ENCODE results near the gene TP53TG5. TPM values are rescaled to one million over a fixed set of nuclear protein-coding genes. Genes with fewer than 3 reads are reported as not detected.

TP53TG5 gene
- total and polyA plus RNA-seq, 2 donors from 2014 or later, result not detected

GRCh38 chr20:45341939-45342854, 35.9 kb downstream of the TP53TG5 start:
- intact Hi-C loops (cut with DNase I), result no loop called here
- DNase-seq (peak; percentile 78 to 91 (median 90)), FAIRE-seq (no peak)
- Histone ChIP-seq H3K9ac (ENCODE audit: low read length in 3 of 3) (peak overlapping the region in 2 of 3 donors; percentile 52 to 100), H3K4me1 (ENCODE audit: control insufficient read depth in 2 of 3, insufficient read depth in 2 of 3, low read depth in 1 of 3, low read length in 3 of 3) (peaks cover 6 to 66% (median 59%) of the 10 kb centered on the region in 3 donors), H3K27me3 (ENCODE audit: control insufficient read depth, insufficient read depth, low read length) (no peaks in the 10 kb centered on the region), H3K36me3 (ENCODE audit: control insufficient read depth in 2 of 3, insufficient read depth in 3 of 3, low read length in 3 of 3) (peaks cover 0 to 19% (median 0%) of the 10 kb centered on the region in 3 donors), H3K27ac (ENCODE audit: low read depth in 2 of 2, low read length in 2 of 2) (peak overlapping the region; percentile 96 to 99), H3K9me3 (ENCODE audit: control insufficient read depth in 2 of 3, insufficient read depth in 1 of 3, low read length in 3 of 3) (no peaks in the 10 kb centered on the region), H3K4me3 (ENCODE audit: low read length in 3 of 3) (peak overlapping the region in 2 of 3 donors; percentile 66 to 85)
- TF ChIP-seq CTCF (IDR thresholded peaks at IDR 0.05; ENCODE audit: borderline replicate concordance, extremely low read depth, insufficient read depth), result no peak

GRCh38 chr20:45341579-45341938, 36.6 kb downstream of the TP53TG5 start:
- FAIRE-seq, result no peak
- peak overlapping the region; percentile 96 to 99 for H3K27ac ChIP-seq (ENCODE audit: low read depth in 2 of 2, low read length in 2 of 2)
- H3K4me3 ChIP-seq (ENCODE audit: low read length in 3 of 3), result peak overlapping the region in 2 of 3 donors; percentile 66 to 85
- no peaks in the 10 kb centered on the region for H3K27me3 ChIP-seq (ENCODE audit: control insufficient read depth, insufficient read depth, low read length)
- peaks cover 0 to 19% (median 0%) of the 10 kb centered on the region in 3 donors for H3K36me3 ChIP-seq (ENCODE audit: control insufficient read depth in 2 of 3, insufficient read depth in 3 of 3, low read length in 3 of 3)
- no peak for TF ChIP-seq CTCF (IDR thresholded peaks at IDR 0.05; ENCODE audit: borderline replicate concordance, extremely low read depth, insufficient read depth)
- H3K4me1 ChIP-seq (ENCODE audit: control insufficient read depth in 2 of 3, insufficient read depth in 2 of 3, low read depth in 1 of 3, low read length in 3 of 3), result peaks cover 6 to 72% (median 63%) of the 10 kb centered on the region in 3 donors
- intact Hi-C loops (cut with DNase I), result no loop called here
- peak in 3 of 5 donors; percentile 45 to 66 (median 60) for DNase-seq
- no peaks in the 10 kb centered on the region for H3K9me3 ChIP-seq (ENCODE audit: control insufficient read depth in 2 of 3, insufficient read depth in 1 of 3, low read length in 3 of 3)
- H3K9ac ChIP-seq (ENCODE audit: low read length in 3 of 3), result peak overlapping the region in 2 of 3 donors; percentile 52 to 100

- Histone ChIP-seq H3K4me3 (ENCODE audit: low read length in 3 of 3) (peak overlapping the region in 1 of 3 donors; percentile 85), H3K27ac (ENCODE audit: low read depth in 2 of 2, low read length in 2 of 2) (peak overlapping the region; percentile 96 to 99), H3K27me3 (ENCODE audit: control insufficient read depth, insufficient read depth, low read length) (no peaks in the 10 kb centered on the region), H3K4me1 (ENCODE audit: control insufficient read depth in 2 of 3, insufficient read depth in 2 of 3, low read depth in 1 of 3, low read length in 3 of 3) (peaks cover 6 to 74% (median 60%) of the 10 kb centered on the region in 3 donors), H3K9ac (ENCODE audit: low read length in 3 of 3) (peak overlapping the region in 1 of 3 donors; percentile 100), H3K36me3 (ENCODE audit: control insufficient read depth in 2 of 3, insufficient read depth in 3 of 3, low read length in 3 of 3) (peaks cover 0 to 19% (median 0%) of the 10 kb centered on the region in 3 donors), H3K9me3 (ENCODE audit: control insufficient read depth in 2 of 3, insufficient read depth in 1 of 3, low read length in 3 of 3) (no peaks in the 10 kb centered on the region)
- intact Hi-C loops (cut with DNase I), result no loop called here
- DNase-seq (no peak), FAIRE-seq (no peak)
- no peak for TF ChIP-seq CTCF (IDR thresholded peaks at IDR 0.05; ENCODE audit: borderline replicate concordance, extremely low read depth, insufficient read depth)
Observed at GRCh38 chr20:45340951-45341350, 37.2 kb downstream of the TP53TG5 start.
